Activated CD8-positive, alpha-beta memory T cell treated with anti-CD3 and anti-CD28 coated beads, Interleukin-2, amount 10 ng/mL, durations not matched to agents 7 days and 5 days (primary cell): ENCODE measurements around the gene IGSF5. TPM values are rescaled to one million over a fixed set of nuclear protein-coding genes. Genes with fewer than 3 reads are reported as not detected.

Experiments
- ATAC-seq: fragments of 150-1000 bp; cut with Tn5 transposase; one replicate; pipeline ENCODE4 v1.10.0; 2021; ENCODE audit warnings: moderate library complexity
- CTCF ChIA-PET: fragments of 350-600 bp; sonication (Branson Sonifier 250); formaldehyde crosslinking; loops from one replicate; lab custom pipeline; 2021; ENCODE audit warnings: antibody characterized with exemption; lab: Charles Lee
- DNase-seq: peaks from one replicate; pipeline ENCODE4 v3.0.0-alpha.2; 2020
- H3K27ac Mint-ChIP-seq: one replicate; pipeline ENCODE4 v1.8.0; 2021; ENCODE audit warnings: mild to moderate bottlenecking, mixed read lengths
- H3K27me3 Mint-ChIP-seq: one replicate; pipeline ENCODE4 v1.8.0; 2021; ENCODE audit warnings: mixed read lengths
- H3K36me3 Mint-ChIP-seq: one replicate; pipeline ENCODE4 v1.8.0; 2021; ENCODE audit warnings: mild to moderate bottlenecking, mixed read lengths
- H3K4me1 Mint-ChIP-seq: one replicate; pipeline ENCODE4 v1.8.0; 2021; ENCODE audit warnings: mixed read lengths
- H3K4me3 Mint-ChIP-seq: one replicate; pipeline ENCODE4 v1.8.0; 2021; ENCODE audit warnings: mild to moderate bottlenecking, moderate library complexity, mixed read lengths
- H3K9me3 Mint-ChIP-seq: one replicate; pipeline ENCODE4 v1.8.0; 2022; ENCODE audit warnings: low read depth, mixed read lengths
- total RNA-seq, 2 experiments: library from RNA; stranded (reverse); gene quantifications; one replicate each; pipeline ENCODE4 v1.2.3, GENCODE V29; 2021

Gene IGSF5
- total RNA-seq, 2 experiments from 2014 or later: not detected

DNA sequence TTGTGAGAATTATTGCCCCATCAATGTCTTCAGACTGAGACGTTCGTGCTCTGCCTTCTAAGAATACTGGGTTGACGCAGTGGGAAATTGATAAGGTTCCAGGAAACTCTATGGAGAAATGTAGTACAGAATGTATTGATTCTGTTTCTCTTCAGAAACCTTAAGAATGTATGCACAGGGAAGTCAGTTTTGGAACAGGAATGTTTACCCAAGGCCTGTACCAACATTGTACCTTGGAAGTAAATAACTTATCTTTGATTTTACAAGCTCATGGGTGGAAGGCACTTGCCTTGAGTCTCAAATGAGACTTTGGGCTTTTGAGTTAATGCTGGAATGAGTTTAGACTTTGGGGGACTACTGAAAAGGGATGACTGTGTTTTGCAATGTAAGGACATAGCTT, 62.8 kb downstream of the IGSF5 start:
- no peaks in the 10 kb centered on the region for H3K27me3 Mint-ChIP-seq
- CTCF ChIA-PET: interaction anchor here (0.8 kb wide), 1 partner anchor 14 kb away, joined by 3 read pairs; no protein-coding TSS in a partner anchor

DNA sequence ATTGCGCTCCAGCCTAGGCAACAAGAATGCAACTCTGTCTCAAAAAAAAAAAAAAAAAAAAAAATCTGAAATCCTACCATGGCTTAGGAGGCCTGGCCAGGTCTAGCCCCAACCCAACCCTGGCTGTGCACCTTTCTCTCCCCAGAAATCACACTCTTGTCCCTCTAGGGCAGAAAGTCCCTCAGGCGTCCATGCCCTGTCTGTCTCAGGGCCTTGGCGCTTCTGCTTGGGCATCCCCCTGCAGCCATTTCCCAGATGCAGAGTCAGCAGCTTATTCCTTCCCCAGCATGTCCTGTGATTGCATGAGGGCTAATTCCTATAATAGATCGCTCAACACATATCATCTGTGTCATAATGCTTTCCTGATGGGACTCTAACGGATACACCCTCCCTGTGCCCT, 65.0 kb downstream of the IGSF5 start:
- Mint-ChIP-seq H3K36me3 (no peaks in the 10 kb centered on the region), H3K9me3 (peaks cover 6% of the 10 kb centered on the region), H3K4me1 (no peaks in the 10 kb centered on the region)

More for the DNA sequence above, 62.8 kb downstream of the IGSF5 start:
- Mint-ChIP-seq H3K4me3 (no peak overlapping the region), H3K36me3 (no peaks in the 10 kb centered on the region), H3K9me3 (peaks cover 9% of the 10 kb centered on the region), H3K4me1 (no peaks in the 10 kb centered on the region), H3K27ac (no peak overlapping the region)
- ATAC-seq (no peak), DNase-seq (no peak)

DNA sequence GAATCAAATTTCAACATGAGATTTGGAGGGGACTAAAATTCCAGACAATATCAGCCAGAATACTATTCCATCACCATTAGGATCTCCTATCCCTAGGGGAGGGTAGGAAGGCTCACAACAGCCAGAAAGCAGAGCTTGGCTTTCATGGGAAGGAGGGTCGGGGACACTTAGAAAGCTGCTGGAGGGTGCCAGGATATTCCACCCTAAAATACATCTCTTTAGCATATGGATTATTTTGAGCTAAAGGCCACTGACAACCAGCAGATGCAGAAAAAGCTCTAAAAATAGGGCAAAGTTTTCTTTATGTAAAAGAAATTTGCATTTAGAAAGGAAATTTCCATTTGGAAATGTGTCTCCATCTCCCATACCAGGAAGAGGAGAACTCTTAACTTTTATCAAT, 68.0 kb downstream of the IGSF5 start:
- ATAC-seq (no peak), DNase-seq (no peak)
- no peak overlapping the region for H3K27ac Mint-ChIP-seq
- H3K9me3 Mint-ChIP-seq: peaks cover 2% of the 10 kb centered on the region
- H3K36me3 Mint-ChIP-seq: no peaks in the 10 kb centered on the region
- H3K27me3 Mint-ChIP-seq: no peaks in the 10 kb centered on the region
- no peaks in the 10 kb centered on the region for H3K4me1 Mint-ChIP-seq
- CTCF ChIA-PET: no interaction called here
- no peak overlapping the region for H3K4me3 Mint-ChIP-seq

More for the DNA sequence above, 65.0 kb downstream of the IGSF5 start:
- ATAC-seq (no peak), DNase-seq (no peak)
- no peaks in the 10 kb centered on the region for H3K27me3 Mint-ChIP-seq
- CTCF ChIA-PET: no interaction called here
- no peak overlapping the region for H3K4me3 Mint-ChIP-seq
- H3K27ac Mint-ChIP-seq: no peak overlapping the region

DNA sequence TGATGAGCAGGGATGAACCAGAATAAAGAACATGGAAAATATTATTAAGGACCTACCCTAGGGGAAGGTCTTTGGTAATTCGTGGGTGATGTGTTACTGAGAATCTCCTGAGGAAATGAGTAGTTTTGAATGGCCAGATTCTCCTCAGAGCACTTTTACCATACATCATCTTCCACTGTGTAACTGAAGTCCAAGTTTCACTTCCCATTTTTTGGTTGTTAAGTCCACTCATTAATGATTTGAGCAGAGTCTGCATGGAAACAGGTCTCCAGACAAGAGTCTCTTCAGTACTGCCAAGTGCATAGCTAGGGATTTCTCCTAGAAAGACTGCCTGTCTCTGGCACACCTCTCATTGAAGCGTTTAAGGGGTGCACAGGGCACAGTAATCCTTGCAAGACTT, 73.6 kb downstream of the IGSF5 start:
- ATAC-seq (no peak), DNase-seq (no peak)
- Mint-ChIP-seq H3K27ac (no peak overlapping the region), H3K9me3 (no peaks in the 10 kb centered on the region), H3K4me1 (no peaks in the 10 kb centered on the region), H3K27me3 (no peaks in the 10 kb centered on the region), H3K4me3 (no peak overlapping the region), H3K36me3 (no peaks in the 10 kb centered on the region)
- CTCF ChIA-PET: no interaction called here

DNA sequence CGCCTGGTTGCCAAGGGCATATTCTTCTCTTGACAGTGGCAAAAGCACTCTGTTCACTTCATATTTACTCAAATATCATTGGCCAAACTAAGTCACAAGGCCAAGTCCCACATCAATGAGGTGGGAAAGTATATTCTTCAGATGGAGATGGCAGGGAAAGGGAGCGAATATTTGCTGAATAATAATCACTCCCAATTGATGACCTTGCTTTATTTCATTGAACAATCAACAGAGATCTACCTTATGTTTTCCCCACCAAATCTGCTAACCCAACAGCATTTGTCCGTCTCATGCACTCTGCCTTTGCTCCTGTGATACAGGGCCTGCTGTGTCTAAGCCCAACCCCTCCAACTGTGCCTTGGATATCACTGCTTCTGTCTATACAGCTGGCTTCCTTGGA, 77.1 kb downstream of the IGSF5 start:
- CTCF ChIA-PET: no interaction called here
- no peaks in the 10 kb centered on the region for H3K4me1 Mint-ChIP-seq
- H3K27me3 Mint-ChIP-seq: no peaks in the 10 kb centered on the region
- no peak overlapping the region for H3K4me3 Mint-ChIP-seq
- no peak for DNase-seq
- ATAC-seq: no peak
- no peaks in the 10 kb centered on the region for H3K36me3 Mint-ChIP-seq
- H3K9me3 Mint-ChIP-seq: peaks cover 6% of the 10 kb centered on the region
- no peak overlapping the region for H3K27ac Mint-ChIP-seq

DNA sequence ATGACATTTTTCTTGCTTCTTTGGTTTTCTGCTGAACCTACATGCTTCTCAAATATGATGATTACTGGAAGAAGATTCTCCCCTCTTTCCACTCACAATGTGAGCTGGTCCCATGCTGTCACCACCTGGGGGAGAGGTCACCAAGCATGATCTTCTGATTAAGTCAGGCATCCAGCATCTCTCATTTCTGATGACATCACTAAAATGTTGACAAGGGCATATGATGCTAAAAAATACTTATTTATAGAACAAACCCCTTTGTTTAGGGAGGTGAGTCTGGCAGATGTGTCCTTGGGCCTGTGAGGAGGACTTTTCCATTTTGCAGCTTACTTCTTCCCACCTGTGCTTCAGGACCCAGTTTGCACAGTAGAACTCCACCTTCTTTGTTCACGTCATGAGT, 80.3 kb downstream of the IGSF5 start:
- no peak overlapping the region for H3K4me3 Mint-ChIP-seq
- no peaks in the 10 kb centered on the region for H3K36me3 Mint-ChIP-seq
- no peak for DNase-seq
- H3K4me1 Mint-ChIP-seq: no peaks in the 10 kb centered on the region
- H3K27me3 Mint-ChIP-seq: no peaks in the 10 kb centered on the region
- CTCF ChIA-PET: no interaction called here
- peaks cover 6% of the 10 kb centered on the region for H3K9me3 Mint-ChIP-seq
- no peak for ATAC-seq
- no peak overlapping the region for H3K27ac Mint-ChIP-seq

DNA sequence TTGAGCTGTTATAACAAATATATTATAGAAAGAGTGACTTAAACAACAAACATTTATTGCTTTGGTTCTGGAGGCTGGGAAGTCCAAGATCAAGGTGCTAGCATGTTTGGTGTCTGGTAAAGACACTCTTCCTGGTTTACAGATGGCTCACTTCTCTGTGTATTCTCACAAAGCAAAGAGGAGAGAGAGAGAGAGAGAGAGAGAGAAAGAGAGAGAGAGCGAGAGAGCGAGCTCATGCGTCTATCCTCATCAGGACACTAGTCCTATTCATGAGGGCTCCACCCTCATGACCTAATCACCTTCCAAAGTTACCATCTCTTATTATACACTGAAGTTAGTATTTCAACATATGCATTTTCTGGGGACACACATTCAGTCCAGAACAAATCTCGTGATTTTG, 89.6 kb downstream of the IGSF5 start:
- H3K9me3 Mint-ChIP-seq: peaks cover 2% of the 10 kb centered on the region
- CTCF ChIA-PET: no interaction called here

DNA sequence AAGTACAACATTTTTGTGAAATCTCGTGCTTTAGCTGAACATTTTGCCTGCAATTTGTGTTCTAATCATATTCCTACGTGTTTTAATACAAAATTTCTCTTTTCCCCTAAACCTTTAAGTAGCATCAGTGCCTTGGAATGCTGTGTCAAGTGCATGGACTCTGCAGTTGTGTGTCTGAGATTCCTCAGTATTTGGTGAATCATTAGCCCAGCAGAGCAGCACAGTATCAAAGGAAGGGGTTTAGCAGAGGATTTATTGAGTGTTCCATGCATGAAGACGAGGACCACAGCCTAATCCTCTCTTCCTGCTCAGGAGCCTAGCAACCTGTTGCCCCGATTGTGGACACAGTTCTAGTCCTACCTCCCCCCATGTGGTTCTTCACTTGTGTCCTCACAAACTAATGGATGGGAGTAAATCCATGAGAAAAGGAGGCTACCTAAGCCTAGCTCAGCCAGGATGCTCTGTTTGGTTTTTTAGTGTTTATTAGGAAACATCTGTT, 92.9 kb downstream of the IGSF5 start:
- no peak for DNase-seq
- Mint-ChIP-seq H3K4me1 (no peaks in the 10 kb centered on the region), H3K27me3 (no peaks in the 10 kb centered on the region), H3K27ac (no peak overlapping the region), H3K36me3 (no peaks in the 10 kb centered on the region), H3K4me3 (no peak overlapping the region), H3K9me3 (peaks cover 2% of the 10 kb centered on the region)
- CTCF ChIA-PET: no interaction called here
- no peak for ATAC-seq

More for the DNA sequence above, 89.6 kb downstream of the IGSF5 start:
- DNase-seq (no peak), ATAC-seq (no peak)
- no peak overlapping the region for H3K4me3 Mint-ChIP-seq
- H3K27me3 Mint-ChIP-seq: no peaks in the 10 kb centered on the region
- H3K36me3 Mint-ChIP-seq: no peaks in the 10 kb centered on the region
- H3K4me1 Mint-ChIP-seq: no peaks in the 10 kb centered on the region
- H3K27ac Mint-ChIP-seq: no peak overlapping the region

DNA sequence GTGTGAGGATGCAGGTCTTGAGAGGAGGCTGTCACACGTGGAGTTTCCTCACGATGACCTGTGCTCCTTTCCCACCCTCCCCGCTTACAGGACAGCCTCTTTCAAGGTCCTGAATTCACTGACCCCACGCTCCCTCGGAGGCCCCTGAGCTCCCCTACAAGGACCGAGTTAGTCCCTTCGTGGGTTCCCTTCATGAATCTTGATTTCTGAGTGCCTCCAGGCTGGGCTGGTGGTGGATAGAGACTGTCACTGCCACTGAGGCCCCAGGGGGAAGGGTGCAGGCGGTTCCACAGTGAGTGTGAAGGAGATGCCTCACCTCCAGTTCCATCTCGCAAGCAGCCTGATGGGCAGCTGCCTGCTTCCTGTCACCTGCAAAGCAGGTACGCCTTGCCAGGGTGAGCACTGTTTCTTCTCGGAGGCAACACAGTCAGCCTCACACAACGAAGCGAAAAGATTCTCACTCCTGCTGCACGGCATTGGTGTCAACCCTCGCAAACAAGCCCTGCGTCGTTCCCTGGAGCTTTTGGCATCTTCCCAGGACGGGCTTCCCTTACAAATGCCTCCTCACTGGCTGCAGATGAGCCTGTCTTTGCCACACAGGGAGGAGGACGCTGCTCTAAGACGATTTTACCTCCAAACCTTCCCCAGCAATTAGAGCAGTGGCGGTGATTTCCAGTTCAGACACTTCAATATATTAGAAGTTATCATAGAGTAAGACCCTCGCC, 95.6 kb downstream of the IGSF5 start:
- ATAC-seq: no peak

DNA sequence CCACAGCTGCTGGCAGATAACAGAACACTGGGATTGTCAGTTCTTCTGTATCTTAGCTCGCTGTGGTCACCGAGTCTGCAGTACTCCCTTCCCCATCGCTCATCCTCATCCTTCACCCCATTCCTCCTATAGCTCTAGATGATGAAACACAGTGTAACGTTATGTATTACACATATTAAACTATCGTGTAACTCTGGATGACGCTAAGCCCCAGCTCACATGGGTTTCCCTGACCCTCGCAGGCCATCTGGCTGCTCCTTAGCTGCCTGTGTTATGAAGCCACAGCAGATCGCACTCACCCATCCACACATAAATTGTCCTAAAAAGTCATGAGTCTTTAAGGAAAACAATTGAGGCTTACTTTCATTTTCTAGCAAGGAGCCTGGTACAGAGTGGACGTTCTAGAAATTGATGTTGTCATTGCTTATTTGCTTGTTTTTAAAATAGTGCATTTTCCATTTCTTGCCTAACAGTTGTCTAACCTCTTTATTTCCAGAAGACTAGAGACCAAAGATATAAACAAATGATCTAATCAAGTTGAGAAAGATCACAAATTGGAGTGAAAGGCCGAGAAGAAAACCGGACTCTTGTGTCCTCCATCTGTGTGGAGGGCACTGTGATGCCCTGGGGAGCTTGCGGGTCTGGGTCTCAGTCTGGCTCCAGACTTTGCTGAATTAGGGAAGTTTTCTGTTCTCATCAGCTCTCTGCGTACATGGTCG, 97.9 kb downstream of the IGSF5 start:
- ATAC-seq: no peak
- Mint-ChIP-seq H3K4me1 (no peaks in the 10 kb centered on the region), H3K36me3 (no peaks in the 10 kb centered on the region), H3K27ac (no peak overlapping the region), H3K4me3 (no peak overlapping the region), H3K27me3 (no peaks in the 10 kb centered on the region), H3K9me3 (no peaks in the 10 kb centered on the region)
- CTCF ChIA-PET: no interaction called here
- DNase-seq: no peak

More for the DNA sequence above, 95.6 kb downstream of the IGSF5 start:
- no peak for DNase-seq
- Mint-ChIP-seq H3K27ac (no peak overlapping the region), H3K4me3 (no peak overlapping the region), H3K36me3 (no peaks in the 10 kb centered on the region), H3K4me1 (no peaks in the 10 kb centered on the region), H3K27me3 (no peaks in the 10 kb centered on the region), H3K9me3 (peaks cover 2% of the 10 kb centered on the region)
- CTCF ChIA-PET: no interaction called here

DNA sequence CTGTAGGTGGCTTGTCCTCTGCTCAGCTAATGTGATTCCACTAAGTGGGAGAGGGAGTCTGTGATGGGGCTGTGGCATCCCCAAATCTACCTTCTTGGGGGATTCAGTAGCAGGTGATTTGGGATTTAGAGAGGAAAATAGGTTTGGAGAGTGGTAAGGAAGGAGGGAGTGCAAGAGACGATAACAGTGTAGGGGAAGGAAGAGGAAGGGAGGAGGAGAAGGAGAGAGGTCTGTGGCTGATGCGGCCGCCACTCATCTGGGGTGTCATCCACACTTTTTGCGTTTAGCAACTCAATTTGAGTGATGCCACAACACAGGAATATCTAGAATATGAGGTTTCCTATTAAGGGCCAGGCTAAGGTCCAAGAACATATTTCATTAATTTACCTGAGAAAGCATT, 98.5 kb downstream of the IGSF5 start:
- Mint-ChIP-seq H3K4me1 (no peaks in the 10 kb centered on the region), H3K9me3 (no peaks in the 10 kb centered on the region), H3K27me3 (no peaks in the 10 kb centered on the region), H3K27ac (no peak overlapping the region), H3K4me3 (no peak overlapping the region), H3K36me3 (no peaks in the 10 kb centered on the region)
- CTCF ChIA-PET: no interaction called here
- DNase-seq: no peak
- ATAC-seq: no peak

DNA sequence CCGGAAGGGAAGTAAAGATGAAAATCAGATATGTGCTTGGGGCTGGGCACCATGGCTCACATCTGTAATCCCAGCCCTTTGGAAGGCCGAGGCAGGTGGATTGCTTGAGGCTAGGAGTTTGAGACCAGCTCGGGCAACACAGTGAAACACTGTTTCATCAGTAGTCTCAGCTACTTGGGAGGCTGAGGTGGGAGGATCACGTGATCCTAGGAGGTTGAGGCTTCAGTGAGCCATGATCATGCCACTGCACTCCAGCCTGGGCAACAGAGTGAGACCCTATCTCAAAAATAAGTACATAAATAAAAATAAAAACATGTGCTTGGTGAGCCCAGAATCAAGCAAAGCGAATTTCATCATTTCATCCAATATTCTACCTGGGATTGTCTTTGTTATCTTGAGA, 98.9 kb downstream of the IGSF5 start:
- H3K9me3 Mint-ChIP-seq: no peaks in the 10 kb centered on the region
- no peak for ATAC-seq
- H3K36me3 Mint-ChIP-seq: no peaks in the 10 kb centered on the region
- CTCF ChIA-PET: no interaction called here
- no peak overlapping the region for H3K4me3 Mint-ChIP-seq
- no peaks in the 10 kb centered on the region for H3K4me1 Mint-ChIP-seq
- DNase-seq: no peak
- no peak overlapping the region for H3K27ac Mint-ChIP-seq
- no peaks in the 10 kb centered on the region for H3K27me3 Mint-ChIP-seq

DNA sequence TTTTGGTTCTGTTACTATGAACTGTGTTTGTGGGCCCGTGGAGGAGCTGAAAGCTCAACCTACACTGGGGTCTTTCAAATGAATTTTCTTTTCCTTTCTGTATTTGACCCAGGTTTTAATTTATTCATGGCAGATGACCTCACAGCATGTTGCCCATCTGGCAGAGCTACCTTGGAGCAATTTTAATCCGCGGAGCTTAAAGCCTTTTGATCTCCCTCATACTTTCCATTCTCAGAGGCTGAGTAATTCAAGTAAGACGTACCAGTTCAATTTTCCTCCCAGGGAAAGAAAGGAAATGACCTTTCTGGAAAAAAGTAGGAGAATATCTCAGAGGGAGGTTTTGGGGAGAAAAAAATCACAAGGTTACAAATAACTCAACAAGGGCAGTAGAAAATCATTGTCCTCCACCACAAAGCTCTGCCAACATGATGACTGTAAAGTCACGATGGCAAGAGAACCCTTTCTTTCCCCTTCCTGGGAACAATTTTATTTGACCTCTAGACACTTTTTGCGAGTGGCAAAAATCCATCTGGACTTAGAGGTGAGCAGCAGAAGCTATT, 100.7 kb downstream of the IGSF5 start:
- CTCF ChIA-PET: no interaction called here
- no peak for DNase-seq
- Mint-ChIP-seq H3K27ac (no peak overlapping the region), H3K4me3 (no peak overlapping the region), H3K9me3 (no peaks in the 10 kb centered on the region), H3K4me1 (no peaks in the 10 kb centered on the region), H3K36me3 (no peaks in the 10 kb centered on the region), H3K27me3 (no peaks in the 10 kb centered on the region)
- no peak for ATAC-seq

DNA sequence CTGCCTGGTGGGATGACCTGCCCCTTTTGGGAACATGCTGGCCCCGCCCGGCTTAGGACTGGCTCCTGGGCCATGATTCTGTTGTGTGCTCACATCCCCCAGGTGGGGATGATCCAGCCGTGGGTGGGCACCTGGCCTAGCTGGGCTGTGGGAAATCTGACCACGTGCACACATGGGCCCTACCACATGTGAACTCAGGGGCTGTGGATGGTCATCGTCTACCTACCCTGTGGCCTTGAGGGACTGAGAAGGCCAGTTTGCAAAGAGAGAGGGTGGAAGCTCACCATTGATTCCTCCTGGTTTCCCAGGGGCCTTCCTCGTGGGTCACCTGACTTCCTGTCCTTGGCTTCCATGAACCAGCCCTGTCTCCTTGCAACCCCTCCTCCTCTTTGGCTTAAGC, 102.9 kb downstream of the IGSF5 start:
- H3K27ac Mint-ChIP-seq: no peak overlapping the region
- DNase-seq (no peak), ATAC-seq (no peak)
- no peaks in the 10 kb centered on the region for H3K27me3 Mint-ChIP-seq
- H3K36me3 Mint-ChIP-seq: no peaks in the 10 kb centered on the region
- no peaks in the 10 kb centered on the region for H3K4me1 Mint-ChIP-seq
- no peaks in the 10 kb centered on the region for H3K9me3 Mint-ChIP-seq
- H3K4me3 Mint-ChIP-seq: no peak overlapping the region
- CTCF ChIA-PET: no interaction called here
